Brain microvascular endothelial cell (primary cell): ENCODE measurements around the gene ABCC3.

Source experiments
- DNase-seq: peaks from one replicate; pipeline ENCODE4 v3.0.0-alpha.2; 2020
- H3K27ac ChIP-seq: fragments of 250-450 bp; sonication (Bioruptor Pico); 2 replicates; pipeline ENCODE4 v1.5.1; 2020; ENCODE audit warnings: mild to moderate bottlenecking, moderate library complexity
- H3K27me3 ChIP-seq: fragments of 250-450 bp; sonication (Bioruptor Pico); replicated peaks from 2 replicates; pipeline ENCODE4 v1.5.1; 2020; ENCODE audit warnings: mild to moderate bottlenecking
- H3K36me3 ChIP-seq: fragments of 250-450 bp; sonication (Bioruptor Pico); replicated peaks from 2 replicates; pipeline ENCODE4 v1.5.1; 2020; ENCODE audit warnings: mild to moderate bottlenecking
- H3K4me3 ChIP-seq: 2 replicates; pipeline ENCODE4 v1.5.1; 2011; ENCODE audit warnings: low read depth, mild to moderate bottlenecking, control low read depth, low read length, moderate library complexity
- in situ Hi-C: cut with HindIII; loops from 2 replicates; pipeline ENCODE4 v1.10.0; 2017; ENCODE audit warnings: low sequenced_read_pairs, low pct_ligation_motif_present
- TF ChIP-seq, protein P1 (sequence below): IDR thresholded peaks from 2 replicates; pipeline ENCODE4 v1.5.1; 2011; ENCODE audit warnings: low read depth, mild to moderate bottlenecking, moderate library complexity, low read length, control low read depth, inconsistent platforms; ENCODE audit errors: missing control alignments

ABCC3 gene

DNA sequence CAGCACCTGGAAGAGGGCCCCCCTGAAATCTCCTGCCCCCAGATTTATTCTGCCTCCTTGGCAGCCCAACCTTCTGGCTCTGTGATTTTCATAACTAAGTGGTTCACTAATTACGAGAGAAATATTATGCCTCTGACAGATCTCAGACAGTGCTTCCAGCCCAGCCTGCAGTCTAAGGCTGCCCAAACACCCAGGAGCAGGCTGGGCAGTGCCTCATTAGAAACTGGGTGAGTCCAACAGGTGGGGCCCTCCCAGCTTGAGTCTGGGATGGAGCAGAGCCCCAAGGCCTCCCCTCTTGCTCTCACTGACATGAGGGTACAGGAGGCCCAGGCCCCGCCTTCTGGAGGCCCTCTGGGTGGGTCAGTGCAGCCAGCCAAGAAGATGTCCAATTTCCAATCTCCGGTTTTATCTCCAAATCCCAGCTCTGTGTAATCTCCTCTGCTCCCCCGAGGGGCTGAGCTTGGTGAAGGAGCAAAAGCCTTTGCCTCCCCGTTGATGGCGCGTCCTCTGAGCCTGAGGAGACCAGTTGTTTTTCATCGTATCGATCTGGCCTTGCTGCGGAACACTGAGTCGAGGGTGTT lies 20.1 kb upstream of the ABCC3 start:
- in situ Hi-C loops, result no loop called here
- Histone ChIP-seq H3K36me3 (no peaks in the 10 kb centered on the region), H3K27me3 (no peaks in the 10 kb centered on the region), H3K27ac (no peak overlapping the region), H3K4me3 (no peak overlapping the region)
- TF ChIP-seq, protein P1, sequence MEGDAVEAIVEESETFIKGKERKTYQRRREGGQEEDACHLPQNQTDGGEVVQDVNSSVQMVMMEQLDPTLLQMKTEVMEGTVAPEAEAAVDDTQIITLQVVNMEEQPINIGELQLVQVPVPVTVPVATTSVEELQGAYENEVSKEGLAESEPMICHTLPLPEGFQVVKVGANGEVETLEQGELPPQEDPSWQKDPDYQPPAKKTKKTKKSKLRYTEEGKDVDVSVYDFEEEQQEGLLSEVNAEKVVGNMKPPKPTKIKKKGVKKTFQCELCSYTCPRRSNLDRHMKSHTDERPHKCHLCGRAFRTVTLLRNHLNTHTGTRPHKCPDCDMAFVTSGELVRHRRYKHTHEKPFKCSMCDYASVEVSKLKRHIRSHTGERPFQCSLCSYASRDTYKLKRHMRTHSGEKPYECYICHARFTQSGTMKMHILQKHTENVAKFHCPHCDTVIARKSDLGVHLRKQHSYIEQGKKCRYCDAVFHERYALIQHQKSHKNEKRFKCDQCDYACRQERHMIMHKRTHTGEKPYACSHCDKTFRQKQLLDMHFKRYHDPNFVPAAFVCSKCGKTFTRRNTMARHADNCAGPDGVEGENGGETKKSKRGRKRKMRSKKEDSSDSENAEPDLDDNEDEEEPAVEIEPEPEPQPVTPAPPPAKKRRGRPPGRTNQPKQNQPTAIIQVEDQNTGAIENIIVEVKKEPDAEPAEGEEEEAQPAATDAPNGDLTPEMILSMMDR, result no peak
- DNase-seq, result no peak

DNA sequence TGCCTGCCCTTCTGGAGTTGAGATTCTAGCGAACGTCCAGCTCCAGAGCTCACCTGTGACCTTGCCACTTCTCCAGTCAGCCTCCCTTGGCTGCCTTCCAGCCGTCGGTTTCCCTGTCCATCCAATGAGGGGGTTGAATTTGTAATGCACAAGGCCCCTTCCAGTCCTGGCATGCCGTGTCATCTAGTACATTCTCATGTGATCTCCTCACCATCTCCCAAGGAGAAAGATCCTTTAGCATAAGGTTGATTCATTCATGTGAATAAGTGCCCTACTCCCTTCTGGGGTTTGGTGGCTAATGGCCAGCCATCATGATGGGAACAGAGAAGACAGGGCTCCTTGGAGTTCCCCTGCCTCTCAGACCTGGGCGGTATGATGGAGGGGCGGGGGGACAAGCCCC lies 18.9 kb upstream of the ABCC3 start:
- no peak for DNase-seq
- no peaks in the 10 kb centered on the region for H3K36me3 ChIP-seq
- no peaks in the 10 kb centered on the region for H3K27me3 ChIP-seq
- in situ Hi-C loops, result no loop called here
- TF ChIP-seq, protein P1, result no peak
- no peak overlapping the region for H3K27ac ChIP-seq
- H3K4me3 ChIP-seq, result no peak overlapping the region

- DNase-seq, result no peak
- TF ChIP-seq, protein P1, result no peak
- Histone ChIP-seq H3K27ac (no peak overlapping the region), H3K36me3 (no peaks in the 10 kb centered on the region), H3K27me3 (no peaks in the 10 kb centered on the region), H3K4me3 (no peak overlapping the region)
- in situ Hi-C loops, result no loop called here
Measured at GRCh38 chr17:50618300-50618699, 16.4 kb upstream of the ABCC3 start.

DNA sequence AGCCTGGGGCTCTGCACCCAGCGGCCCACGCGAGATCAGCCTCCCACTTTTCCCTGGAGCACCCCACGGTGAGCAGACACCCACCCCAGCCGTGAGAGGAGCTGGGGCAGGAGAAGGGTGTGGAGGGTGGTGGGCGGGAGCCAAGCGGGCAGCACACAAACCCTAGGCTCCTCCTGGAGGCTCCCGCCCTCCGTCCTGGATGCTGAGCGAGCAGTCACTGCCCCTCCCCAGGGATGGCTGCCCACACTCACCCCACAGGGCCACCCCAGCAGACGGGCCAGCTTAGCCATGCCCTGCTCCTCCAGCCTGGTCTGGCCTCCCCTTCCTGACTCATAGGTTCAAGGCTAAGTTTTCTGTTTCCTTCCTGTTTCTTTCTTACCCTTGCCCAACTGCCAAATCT lies 15.7 kb upstream of the ABCC3 start:
- no peak for DNase-seq
- H3K36me3 ChIP-seq, result no peaks in the 10 kb centered on the region
- no peaks in the 10 kb centered on the region for H3K27me3 ChIP-seq
- H3K27ac ChIP-seq, result no peak overlapping the region
- TF ChIP-seq, protein P1, result no peak
- no peak overlapping the region for H3K4me3 ChIP-seq
- in situ Hi-C loops, result no loop called here

DNA sequence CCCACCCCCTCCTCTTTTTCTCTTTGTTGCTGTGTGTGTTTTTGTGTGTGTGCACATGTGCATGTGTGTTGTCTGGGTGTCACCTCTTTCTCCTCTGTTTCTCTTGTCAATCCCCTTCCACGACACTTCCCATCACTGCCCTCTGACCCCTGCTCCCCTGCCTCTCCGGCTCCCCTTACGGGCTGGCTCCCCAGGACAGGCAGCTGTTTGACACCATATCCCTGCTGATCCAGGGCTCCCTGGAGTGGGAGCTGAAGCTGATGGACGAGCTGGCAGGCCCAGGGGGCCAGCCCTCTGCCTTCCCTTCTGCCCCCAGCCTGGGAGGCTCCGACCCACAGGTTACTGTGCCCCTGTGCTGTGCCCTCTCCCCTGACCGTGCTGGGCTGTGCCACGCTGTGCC lies 15.2 kb upstream of the ABCC3 start:
- Histone ChIP-seq H3K36me3 (no peaks in the 10 kb centered on the region), H3K4me3 (no peak overlapping the region), H3K27ac (no peak overlapping the region), H3K27me3 (no peaks in the 10 kb centered on the region)
- DNase-seq, result no peak
- TF ChIP-seq, protein P1, result no peak
- in situ Hi-C loops, result no loop called here

DNA sequence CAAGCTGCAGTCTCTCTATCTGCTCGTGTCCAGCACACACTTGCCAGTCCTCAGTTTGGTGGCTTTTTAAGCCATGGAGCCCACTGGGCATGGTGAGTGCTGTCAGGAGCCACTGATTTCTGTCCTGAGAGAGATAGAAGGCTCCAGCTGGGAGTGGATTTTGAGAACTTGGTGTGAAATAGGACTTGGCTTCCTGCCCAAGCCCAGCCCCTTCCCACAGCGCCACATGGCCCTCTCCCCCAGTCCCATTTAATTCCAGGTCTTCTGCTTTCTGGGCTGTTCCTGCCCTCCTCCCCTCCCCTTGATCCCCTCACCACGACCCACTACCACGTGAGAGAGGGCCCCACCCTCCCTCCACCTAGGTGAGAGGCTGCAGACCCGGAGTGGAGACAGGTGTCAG lies 14.4 kb upstream of the ABCC3 start:
- no peak for DNase-seq
- TF ChIP-seq, protein P1, result no peak
- in situ Hi-C loops, result no loop called here
- Histone ChIP-seq H3K36me3 (no peaks in the 10 kb centered on the region), H3K27ac (no peak overlapping the region), H3K27me3 (no peaks in the 10 kb centered on the region), H3K4me3 (no peak overlapping the region)
